Stimulated activated CD4-positive, alpha-beta T cell treated with anti-CD3 and anti-CD28 coated beads, TNF-alpha, amount 100 ng/mL, for 24 hours (primary cell): ENCODE data around the gene PRKCE.

Source experiments
- DNase-seq, 3 experiments: peaks; one replicate each; pipeline ENCODE4 v3.0.0-alpha.2; 2020; ENCODE audit warnings: low read depth in 3 of 3

The PRKCE gene

DNA sequence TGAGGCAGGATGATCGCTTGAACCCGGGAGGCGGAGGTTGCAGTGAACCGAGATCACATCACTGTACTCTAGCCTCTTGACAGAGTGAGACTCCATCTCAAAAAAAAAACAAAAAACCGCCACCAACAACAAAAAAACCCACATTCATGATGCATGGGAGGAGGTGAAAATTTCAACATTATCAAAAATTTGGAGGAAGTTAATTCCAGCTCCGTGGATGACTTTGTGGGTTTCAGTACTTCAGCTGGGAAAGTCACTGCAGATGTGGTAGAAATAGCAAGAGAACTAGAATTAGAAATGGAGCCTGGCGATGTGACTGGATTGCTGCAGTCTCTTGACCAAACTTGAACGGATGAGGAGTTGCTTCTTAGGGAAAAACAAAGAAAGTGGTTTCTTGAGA lies 74.3 kb downstream of the PRKCE start:
- no peak for DNase-seq

DNA sequence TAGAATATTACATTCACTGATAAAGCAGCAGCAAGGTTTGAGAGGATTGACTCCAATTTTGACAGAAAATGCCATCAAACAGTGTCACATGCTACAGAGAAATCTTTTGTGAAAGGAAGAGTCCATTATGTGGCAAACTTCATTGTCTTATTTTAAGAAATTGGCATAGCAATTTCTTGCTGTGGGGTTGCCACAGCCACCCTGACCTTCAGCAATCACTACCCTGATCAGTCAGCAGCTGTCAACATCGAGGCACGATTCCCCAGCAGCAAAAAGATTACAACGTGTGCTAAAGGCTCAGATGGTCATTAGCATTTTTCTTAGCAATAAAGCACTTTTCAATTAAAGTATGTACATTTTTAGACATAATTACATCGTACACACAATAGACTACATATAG lies 74.7 kb downstream of the PRKCE start:
- no peak for DNase-seq

DNA sequence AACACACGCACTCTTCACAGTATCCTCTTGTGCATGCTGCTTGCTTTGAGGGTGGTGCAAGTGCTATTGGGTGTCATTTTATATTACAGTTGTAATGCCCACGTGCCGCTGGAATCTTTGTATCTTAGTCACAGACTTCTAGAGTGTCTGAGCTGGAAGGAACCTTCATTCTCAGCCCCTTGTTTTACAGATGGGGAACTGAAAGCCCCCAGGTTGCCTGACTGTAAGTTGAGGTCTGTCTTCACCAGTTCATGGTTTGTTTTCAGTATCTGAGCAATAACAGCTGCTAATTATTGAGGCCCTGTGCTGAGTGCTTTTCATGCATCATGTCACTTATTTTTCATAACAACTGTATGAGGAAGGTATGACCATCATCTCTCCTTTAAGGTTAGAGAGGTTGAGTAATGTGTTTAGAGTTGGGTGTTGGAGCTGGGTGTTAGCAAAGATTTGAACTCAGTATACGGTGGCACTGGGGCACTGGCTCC lies 77.0 kb downstream of the PRKCE start:
- DNase-seq, result no peak

DNA sequence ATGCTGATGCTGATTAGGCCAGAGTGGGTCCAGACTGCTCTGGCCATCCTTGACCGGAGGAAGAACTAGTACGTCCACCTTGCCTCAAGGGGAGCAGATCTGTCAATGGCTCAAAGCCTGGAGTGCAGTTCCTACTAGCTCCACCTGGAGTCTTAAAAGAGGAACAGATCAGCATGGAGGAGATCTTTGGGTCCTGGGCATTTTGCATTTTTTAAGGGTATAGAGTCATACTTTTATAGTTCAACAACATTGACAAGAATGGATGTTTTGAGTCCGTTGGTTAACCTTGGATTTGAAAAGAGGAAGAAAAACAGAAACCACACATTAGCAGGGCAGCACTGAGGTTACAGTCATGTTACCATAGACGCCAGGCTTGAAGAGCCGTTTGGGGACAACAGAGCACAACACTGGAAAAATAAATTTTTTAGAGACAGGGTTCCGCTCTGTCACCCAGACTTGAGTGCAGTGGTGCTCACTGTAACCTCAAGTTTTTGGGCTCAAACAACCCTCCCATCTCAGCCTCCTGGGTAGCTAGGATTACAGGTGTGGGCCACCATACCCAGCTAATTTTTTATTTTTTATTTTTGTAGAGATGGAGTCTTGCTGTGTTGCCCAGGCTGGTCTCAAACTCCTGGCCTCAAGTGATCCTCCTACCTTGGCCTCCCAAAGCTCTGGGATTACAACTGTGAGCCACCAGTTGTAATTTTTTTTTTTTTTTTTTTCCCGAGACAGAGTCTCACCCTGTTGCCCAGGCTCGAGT lies 78.5 kb downstream of the PRKCE start:
- no peak for DNase-seq

DNA sequence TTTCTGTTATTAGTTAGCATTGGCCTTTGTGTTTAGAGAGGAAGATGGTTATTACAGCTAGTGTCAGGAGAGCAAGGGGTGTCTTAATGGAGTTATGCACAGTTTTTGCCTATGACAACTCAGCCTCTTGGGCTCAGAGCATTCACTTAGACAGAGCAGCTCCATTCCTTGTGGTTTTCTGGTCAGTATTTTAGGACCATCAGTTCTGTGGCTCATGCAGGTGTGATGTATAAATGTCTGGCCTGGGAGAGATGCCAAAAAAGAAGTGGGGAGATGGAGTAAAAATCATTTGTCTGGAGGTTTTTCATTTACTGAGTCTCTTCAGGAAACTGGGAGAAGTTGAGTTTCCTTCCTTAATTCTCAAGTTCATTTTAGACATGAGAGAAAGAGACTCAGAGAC lies 79.7 kb downstream of the PRKCE start:
- DNase-seq, result no peak

DNA sequence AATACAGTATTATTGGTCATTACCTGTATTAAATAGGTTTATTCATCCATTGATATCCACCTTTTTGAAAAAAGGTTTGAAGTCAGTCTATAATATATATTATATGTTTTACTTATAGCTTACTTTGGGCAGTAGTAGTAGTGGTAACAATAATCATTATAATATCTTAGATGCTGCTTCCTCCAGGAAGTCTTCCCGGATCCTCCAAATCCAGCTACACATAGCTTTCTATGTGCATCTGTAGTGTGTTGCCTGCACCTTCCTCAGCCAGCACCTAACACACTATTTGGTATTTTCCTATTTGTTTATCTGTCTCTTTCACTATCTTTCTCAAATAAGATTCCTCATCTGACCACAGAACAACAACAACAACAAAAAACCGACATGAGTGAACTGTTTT lies 81.0 kb downstream of the PRKCE start:
- no peak for DNase-seq

DNA sequence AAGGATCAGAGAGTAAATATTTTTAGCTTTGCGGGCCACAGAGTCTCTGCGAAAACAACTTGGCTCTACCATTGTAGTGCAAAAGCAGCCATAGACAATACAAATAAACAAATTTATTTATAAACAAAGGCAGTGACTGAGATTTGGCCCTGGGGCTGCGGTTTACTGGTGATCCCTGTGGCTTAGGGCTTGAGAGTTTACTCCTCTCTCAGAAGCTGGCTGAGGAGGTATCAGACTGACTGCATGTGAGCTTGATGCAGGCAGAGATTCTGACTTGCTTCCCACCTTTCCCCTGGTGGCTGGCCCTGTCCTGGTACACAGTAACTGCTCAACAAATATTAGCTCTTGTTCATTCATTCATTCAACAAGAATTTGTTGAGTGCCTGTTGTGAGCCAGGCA lies 81.5 kb downstream of the PRKCE start:
- DNase-seq, result no peak

DNA sequence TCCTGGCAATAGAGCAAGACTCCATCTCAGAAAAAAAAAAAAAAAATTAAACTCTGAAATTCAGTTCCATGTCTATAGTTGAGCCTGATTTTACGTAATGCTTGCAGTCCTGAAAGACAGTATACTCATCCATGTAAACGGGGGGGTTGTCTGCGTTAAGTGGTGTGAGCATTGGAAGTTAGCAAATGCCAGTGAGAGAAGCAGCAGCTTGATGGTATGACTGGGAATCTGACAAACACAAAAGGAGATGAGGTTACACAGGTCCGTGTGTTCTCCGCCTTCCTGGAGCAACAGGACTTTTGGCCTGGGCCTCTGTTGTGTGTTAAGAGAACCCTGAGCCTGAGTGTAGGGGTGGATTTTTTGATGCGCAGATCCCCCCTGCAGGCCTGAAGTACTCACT lies 82.9 kb downstream of the PRKCE start:
- DNase-seq, result no peak

DNA sequence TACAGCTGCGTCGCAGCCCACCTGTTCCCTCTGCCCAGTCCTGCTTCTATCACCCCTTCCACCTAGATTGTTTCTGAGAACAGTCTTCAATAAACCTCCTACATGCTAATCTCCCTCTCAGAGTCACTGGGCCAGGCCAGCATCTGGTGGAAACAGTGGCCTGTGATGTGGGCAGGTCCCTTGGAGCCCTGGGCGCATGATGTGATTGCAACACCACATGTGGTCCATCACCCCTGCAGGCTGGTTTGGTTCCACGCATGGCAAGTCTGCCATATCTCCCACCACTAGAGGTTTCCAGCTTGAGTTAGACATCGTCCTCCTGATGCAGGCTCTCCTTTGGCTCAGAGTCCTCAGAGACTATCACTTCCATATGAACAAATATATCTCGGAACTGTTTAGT lies 83.5 kb downstream of the PRKCE start:
- DNase-seq, result no peak

DNA sequence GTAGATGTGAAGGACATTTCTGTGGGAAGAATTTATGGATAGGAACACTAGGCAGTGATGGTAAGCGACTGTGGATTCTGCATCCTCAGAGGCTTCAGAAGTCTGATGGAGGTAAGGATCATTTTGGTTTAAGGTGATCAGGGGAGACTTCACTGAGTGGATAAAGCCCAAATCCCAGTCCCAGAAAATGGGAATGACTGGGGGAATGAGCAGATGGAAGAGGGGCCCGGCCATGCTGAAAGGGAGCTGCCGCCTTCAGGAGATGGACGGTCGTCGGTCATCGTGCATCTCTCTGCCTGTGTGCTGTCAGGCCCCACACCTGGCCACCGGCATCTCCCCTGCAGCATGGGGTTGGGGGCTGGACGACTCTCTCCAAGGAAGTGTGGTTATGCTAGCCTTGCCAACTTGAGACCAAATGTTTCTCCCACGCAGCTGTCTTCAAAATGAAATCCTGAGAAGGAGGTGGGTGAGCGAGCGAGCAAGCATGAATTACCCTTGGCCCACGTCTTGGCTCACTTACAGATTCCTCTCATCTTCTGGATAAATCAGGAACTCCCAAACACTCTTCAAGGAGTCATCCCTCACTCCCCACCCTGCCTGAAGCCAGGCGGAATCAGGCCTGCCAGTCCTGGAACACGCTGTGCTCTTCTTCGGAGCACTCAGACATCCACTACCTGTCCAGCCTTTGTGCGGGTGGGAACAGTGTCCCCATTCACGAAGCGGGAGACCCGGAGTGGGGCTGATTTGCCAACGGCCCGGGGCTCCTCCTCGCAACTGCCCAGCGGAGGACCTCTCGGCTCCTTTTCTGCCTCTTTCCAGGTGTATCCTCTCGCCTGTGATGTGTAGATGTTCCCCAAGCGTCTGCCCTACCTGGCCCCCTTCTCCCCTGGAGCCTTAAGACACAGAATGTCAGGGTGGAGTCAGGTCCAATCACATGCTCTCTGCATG lies 85.6 kb downstream of the PRKCE start:
- no peak for DNase-seq

DNA sequence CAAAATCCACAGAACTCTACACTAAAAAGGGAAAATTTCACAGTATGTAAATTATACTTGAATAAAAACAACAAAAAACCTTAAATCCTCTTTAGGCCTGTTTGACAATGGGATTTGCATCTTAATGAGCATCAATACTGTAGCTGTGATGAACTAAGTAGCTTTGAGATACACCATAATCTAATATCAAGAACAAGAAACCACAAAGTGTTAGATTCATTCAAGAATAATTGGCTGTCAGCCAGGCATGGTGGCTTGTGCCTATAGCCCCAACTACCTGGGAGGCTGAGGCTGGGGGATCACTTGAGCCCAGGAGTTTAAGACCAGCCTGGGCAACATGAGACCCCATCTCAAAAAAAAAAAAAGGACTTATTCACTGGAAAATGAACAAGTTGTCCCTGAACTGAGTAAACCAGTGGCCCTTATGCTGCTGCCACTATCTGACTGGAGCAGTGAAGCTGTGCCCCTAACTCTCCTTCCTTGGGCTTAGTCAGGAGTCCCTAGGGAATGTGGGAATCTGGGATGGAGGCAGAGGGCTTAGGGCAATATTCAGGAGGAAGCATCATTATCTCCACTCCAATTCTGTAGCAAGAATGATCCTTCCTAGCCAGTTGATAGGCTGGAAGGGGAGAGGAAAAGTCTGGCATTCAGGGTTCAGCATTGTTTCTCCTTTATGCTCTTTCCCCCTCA lies 88.5 kb downstream of the PRKCE start:
- DNase-seq, result no peak

DNA sequence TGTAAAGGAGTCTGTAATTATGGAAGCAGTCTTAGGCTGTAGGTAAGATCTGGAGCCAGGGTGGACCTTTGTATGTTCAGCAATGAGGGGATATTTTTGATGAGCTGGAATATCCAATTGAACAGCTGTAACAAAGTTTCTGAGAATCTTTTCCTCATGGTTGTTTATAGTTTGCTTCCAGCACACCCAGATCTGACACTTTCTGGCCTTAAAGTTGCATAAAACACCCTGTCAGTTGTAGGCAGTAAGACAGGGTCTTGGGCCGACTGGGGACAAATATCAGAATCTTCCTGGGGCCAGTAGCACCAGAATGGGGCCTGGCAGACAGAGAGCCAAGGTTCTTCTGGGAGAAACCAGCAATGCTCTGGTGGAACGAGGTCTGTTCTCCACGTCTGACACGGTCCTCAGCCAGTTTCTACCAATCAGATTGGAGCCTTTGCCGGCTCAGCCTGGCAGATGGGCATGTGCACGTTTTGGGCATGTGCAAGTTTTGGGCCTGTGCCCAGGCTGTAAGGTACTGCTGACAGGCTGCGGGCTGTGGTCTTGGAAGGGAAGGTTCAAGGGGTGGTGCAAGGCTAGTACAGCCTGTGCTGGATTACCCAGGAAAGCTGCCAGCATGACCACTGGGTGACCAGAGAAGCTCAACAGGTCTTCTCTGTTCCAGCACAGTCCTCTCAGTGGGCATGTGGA lies 89.8 kb downstream of the PRKCE start:
- no peak for DNase-seq

DNA sequence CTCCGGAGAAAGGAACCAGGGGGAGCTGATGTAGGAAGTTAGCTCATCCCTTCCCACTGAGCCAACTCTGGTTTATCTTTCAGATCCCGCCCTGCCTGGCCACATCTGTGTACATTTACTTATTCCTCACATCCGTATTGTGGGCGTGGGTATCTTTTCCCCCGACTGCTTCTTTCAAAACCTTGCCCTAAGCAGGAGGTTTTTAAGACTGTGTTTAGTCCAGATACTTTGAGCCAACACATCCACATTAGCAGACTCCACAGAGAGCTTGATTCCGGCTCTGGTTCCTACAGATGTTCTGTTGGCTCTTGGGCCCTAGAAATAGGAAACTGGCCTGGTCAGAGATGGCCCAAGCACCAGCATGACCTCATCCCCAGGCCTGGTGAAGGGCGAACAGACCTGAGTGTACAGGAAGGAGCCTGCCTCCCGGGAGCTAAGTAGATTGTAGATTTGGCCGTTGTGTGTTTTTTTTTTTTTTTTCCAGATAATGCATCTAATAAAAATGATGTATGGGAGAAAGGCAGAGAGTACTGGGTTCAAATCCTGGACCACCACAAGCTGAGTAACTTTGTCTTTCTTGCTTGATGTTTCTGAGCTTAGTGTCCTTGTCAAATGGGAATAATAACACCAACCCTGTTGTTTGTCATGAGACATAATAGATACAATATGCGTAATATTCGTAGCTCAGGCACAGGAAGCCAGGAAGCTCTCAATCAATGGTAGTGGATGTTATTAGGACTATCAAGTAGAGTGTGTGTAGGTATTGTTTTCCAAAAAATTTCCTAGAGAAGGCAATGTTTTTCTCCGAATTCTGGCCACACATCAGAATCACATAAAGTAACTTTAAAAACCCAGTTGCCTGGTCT lies 92.3 kb downstream of the PRKCE start:
- no peak for DNase-seq

DNA sequence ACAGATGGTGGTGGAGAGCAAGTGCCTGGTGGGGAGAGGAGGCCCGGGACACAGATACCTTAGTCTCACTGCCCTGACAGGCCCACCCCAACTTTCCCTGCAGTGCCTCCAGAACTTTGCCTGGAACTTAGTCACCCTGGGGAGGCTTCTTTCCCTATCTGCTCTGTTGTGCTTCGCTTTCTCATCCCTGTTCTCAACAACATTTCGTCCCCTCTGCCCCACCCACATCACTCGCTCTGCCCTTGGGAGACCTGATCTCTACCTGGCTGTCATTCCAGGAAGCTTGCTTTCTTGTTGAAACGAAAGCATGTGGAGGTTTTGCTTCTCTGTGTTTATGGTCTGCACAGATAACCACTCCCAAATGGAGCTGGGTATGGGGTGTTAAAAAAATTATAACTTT lies 93.8 kb downstream of the PRKCE start:
- DNase-seq, result no peak

DNA sequence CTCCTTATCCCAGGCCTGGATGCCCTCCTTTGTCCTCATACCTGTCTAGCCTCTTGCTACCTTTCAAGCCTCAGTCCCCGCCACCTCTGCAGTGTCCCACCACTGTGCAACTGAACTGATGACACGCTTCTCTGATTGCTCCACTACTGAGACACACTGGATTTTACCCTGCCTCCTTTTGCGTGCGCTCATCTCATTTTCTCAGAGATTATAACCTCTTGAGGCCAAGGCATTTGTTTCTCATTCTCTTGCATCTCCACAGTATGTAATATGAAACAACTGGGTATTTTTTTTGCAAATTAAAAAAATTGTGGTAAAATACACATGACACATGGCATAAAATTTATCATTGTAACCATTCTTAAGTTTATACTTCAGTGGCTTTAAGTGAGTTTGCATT lies 95.4 kb downstream of the PRKCE start:
- no peak for DNase-seq

DNA sequence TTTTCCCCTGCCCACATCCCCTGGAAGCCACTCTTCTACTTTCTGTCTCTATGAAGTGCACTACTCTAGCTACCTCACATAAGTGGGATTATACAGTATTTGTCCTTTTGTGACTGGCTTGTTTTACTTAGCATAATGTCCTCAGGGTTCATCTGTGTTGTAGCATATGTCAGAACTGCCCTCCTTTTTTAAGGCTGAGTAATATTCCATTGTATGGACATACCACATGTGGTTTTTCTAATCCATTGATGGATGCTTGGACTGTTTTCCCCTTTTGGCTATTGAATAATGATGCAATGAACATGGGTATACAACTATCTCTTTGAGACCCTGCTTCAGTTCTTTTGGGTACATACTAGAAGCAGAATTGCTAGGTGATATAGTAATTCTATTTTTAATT lies 95.9 kb downstream of the PRKCE start:
- no peak for DNase-seq

DNA sequence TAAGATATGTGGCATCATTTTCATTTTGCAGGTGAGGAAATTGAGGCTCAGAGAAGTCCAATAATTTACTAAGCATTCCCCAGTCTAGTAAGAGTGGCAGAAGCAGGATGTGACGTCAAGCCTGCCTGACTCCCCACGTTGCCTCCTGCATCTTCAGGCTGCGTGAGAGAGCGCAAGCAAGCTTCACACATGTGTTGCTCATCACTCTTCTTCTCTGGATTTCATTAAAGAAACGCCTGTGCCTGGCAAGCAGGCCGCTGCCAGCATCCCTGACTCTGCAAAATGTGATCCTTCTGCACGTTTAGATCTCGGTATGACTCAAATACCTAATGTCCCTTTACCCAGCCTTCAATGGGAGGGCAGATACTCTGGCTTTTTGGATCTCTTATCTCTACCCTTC lies 96.8 kb downstream of the PRKCE start:
- no peak for DNase-seq

DNA sequence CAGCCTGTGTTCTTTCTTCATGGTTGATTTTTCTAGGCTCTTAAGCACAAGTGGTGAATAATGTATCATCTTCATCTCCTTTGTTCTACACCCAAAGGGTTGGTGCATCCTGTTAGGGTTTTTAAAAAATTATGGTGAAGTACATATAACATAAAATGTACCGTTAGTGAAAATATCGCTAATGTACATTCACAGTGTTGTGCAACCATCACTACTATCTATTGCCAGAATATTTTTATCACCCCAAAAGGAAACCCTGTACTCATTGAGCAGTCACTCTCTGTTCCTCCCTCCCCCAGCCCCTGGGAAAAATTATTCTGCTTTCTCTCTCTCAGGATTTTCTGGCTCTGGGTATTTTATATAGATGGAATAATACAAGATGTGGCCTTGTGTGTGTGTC lies 98.5 kb downstream of the PRKCE start:
- no peak for DNase-seq

DNA sequence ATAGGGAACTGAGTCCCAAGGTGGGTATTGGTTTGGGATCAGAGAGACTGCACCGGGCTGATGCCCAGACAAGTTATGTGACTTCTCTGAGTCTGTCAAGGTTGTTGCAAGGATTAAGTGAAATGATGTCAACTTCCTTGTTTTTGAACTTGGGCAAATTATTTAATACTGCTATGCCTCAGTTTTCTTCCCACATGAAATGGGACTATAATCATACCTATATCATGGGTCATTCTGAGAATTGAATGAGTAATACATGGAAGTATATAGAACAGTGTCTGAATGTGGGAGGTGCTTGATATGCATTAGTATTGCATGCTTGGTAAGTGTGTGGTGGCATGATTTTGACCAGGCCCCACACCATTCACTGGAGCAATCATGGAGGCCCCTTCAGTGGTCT lies 99.0 kb downstream of the PRKCE start:
- no peak for DNase-seq

DNA sequence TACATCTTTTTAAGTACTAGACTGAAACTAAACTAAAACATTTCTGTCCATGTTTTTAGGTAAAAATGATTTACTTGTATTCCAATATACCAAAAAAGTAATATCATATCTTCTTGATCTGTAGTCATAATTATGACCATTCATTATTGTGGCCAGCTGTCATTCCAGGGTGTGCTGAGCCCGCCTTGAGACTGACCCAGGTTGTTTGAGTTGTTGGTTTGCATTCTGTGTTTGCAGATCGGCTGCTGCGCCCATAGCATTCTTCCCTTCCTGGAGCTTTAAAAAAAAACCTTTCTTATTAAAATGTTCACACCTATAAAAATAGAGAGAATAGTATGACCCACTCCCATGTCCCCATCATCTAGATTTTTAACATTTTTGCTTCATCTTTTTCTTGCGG lies 101.9 kb downstream of the PRKCE start:
- DNase-seq, result no peak
